Esophagus muscularis mucosa (tissue), 3 donors: ENCODE results near the gene UBE2N.

ENCODE experiments used
- CTCF ChIP-seq, 3 experiments: fragments of 200-600 bp in 2 of 3; fragments of 450-650 bp in 1 of 3; sonication (generic) in 2 of 3; IDR thresholded peaks; one replicate each; pipeline ENCODE4 v1.5.1; 2017 to 2019; ENCODE audit warnings: antibody characterized with exemption in 3 of 3, mild to moderate bottlenecking in 2 of 3, moderate library complexity in 1 of 3
- POLR2A ChIP-seq: fragments of 450-650 bp; IDR thresholded peaks from one replicate; pipeline ENCODE4 v1.6.1; 2017; ENCODE audit warnings: antibody characterized with exemption, moderate library complexity, mild to moderate bottlenecking, low read depth
- POLR2AphosphoS5 ChIP-seq, 2 donors: sonication (generic); formaldehyde crosslinking; IDR thresholded peaks; one replicate each; pipeline ENCODE4 v1.6.1; 2017; ENCODE audit warnings: antibody characterized with exemption in 2 of 2

GRCh38 chr12:93408813-93409212, 32.9 kb downstream of the UBE2N start:
- TF ChIP-seq POLR2A (no peak), CTCF (IDR thresholded peaks at IDR 0.05) (no peak), POLR2AphosphoS5 (IDR thresholded peaks at IDR 0.05) (no peak)
